GM21515 (cell line): ENCODE results near the gene TMIE.

ENCODE experiments used
- ATAC-seq: cut with Tn5 transposase; IDR thresholded peaks from one replicate; pipeline ENCODE4 v1.9.1; 2021; ENCODE audit not compliant: unreplicated experiment

Gene TMIE

GRCh38 chr3:46701181-46701939, at the start of gene TMIE:
TSS of gene TMIE (plus strand) at chr3:46701392. CDS start at chr3:46701488, 96 bp downstream.
- ATAC-seq = no peak

GRCh38 chr3:46655271-46655670, 45.9 kb upstream of the TMIE start:
- no peak for ATAC-seq

GRCh38 chr3:46656778-46657556, 44.2 kb upstream of the TMIE start:
- no peak for ATAC-seq

GRCh38 chr3:46659285-46659684, 41.9 kb upstream of the TMIE start:
- ATAC-seq = no peak

GRCh38 chr3:46660003-46660402, 41.2 kb upstream of the TMIE start:
- no peak for ATAC-seq

- ATAC-seq = no peak
Observed at GRCh38 chr3:46660543-46661523, 40.4 kb upstream of the TMIE start.

- ATAC-seq = no peak
Observed at GRCh38 chr3:46661776-46662766, 39.1 kb upstream of the TMIE start.

- ATAC-seq = no peak
Observed at GRCh38 chr3:46662771-46663551, 38.2 kb upstream of the TMIE start.

- no peak for ATAC-seq
Observed at GRCh38 chr3:46663591-46664135, 37.5 kb upstream of the TMIE start.

GRCh38 chr3:46664188-46664970, 36.8 kb upstream of the TMIE start:
- no peak for ATAC-seq

GRCh38 chr3:46664971-46665762, 36.0 kb upstream of the TMIE start:
- ATAC-seq = no peak

GRCh38 chr3:46665763-46666452, 35.3 kb upstream of the TMIE start:
- no peak for ATAC-seq

GRCh38 chr3:46666453-46666845, 34.7 kb upstream of the TMIE start:
- no peak for ATAC-seq

- ATAC-seq = no peak
Observed at GRCh38 chr3:46667061-46667621, 34.1 kb upstream of the TMIE start.

- no peak for ATAC-seq
Observed at GRCh38 chr3:46667657-46668056, 33.5 kb upstream of the TMIE start.

GRCh38 chr3:46668116-46668515, 33.1 kb upstream of the TMIE start:
- ATAC-seq = no peak
